NCI-H187 treated with DMSO at 0.1 percent for 48 hours (cell line): ENCODE measurements around the gene TENT4A.
"Not testable (repeated sequence)": the region's sequence is repeated elsewhere in the genome, so short reads cannot be mapped to it uniquely, and the experiment has no call there.

Experiments used
- DNase-seq: peaks from one replicate; lab custom pipeline; 2025; lab: John Stamatoyannopoulos, UW

Gene TENT4A

DNA sequence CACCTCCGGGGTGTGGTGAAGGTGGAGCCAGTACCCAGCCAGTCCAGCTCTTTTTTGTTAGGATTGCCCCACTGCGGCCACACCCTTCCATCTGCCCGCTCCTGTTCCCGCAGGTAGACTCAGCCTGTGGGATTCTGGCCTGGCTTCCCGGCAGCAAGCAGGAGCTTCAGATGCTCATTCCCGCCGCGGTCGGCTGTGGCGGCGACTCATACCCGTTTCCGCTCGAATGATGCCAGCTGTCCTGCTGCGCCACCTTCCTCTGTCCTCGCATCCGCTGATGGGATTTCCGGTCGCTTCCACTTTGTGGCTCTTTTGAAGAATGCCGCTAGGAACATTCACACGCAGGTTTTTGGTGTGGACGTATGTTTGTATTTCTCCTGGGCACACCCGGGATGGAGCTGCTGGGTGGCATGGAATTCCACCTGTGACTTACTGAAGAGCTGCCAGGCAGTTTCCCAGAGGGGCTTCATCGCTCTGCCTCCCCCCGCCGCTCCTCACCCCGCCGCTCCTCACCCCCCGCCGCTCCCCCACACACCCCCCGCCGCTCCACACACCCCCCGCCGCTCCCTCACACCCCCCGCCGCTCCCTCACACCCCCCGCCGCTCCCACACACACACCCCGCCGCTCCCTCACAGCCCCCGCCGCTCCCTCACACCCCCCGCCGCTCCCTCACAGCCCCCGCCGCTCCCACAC is 60.3 kb downstream of the TENT4A start:
- DNase-seq, result no peak

DNA sequence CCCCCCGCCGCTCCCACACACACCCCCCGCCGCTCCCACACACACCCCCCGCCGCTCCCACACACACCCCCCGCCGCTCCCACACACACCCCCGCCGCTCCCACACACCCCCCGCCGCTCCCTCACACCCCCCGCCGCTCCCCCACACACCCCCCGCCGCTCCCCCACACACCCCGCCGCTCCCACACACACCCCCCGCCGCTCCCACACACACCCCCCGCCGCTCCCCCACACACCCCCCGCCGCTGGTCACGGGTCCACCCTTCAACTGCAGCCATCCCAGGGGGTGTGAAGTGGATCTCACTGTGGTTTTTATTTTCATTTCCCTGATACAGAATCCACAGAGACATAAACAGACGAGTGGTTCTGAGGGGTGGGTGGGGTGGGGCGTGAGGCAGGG is 61.0 kb downstream of the TENT4A start:
- DNase-seq, result not testable (repeated sequence)

DNA sequence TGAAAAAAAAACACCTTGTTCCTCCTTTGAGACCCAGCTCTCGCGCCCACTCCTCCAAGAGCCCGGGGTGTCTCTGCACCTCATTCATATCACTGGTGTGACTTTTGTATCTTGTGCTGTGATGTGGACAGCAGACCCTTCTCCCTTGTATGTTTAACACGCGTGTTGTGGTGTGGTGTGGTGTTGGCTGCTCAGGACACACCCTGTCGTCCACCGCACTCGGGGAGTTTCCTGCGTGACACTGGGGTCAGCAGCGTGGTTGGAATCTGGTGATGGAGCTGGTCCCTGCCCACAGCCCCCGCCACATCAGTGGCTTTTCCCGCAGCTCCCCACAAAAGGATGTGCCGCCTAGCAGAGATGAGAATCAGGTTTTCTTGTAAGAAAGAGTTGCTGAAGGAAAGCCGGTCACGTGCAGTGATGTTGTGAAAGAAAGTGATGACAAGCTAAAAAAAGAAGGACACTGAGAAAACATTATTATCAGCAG is 61.5 kb downstream of the TENT4A start:
- no peak for DNase-seq

DNA sequence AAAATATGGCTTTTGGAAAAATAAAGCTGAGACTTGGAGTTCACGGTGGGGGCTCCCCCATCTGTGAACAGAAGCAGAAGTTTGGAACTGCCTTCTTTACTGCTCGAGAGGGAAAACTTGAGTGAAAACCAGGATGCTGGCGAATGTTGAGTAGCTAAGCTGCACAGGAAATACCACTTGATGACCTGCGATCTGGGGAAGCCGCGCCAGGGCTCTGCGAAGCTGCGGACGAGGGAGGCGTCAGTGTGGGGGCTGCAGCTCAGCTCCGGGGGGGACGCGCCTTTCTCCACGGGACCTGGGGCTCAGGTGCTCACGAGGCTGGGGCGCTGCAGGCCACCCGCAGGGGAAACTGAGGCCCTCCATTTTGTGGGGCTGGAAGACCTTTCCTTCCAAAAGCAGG is 62.3 kb downstream of the TENT4A start:
- DNase-seq, result no peak

DNA sequence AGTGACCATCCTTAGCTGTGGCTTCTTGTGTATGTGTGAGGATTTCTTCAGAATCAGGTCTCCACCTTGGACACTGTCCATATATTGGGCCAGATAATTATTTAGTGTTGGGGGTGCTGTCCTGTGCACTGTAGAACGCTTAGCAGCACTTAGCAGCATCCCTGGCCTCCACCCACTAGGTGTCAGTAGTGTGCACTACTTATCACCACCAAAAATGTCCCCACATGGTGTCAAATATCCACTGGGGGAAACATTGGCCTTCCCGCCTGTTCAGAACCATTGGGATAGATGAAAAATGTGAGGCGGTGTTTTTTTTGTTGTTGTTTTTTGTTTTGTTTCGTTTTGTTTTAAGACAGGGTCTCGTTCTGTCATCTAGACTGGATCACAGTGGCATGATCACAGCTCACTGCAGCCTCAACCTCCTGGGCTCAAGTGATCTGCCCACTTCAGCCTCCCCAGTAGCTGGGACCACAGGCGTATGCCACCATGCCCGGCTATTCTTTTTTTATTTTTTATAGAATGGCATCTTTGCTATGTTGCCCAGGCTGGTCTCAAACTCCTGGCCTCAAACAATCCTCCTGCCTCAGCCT is 67.7 kb downstream of the TENT4A start:
- DNase-seq, result no peak

DNA sequence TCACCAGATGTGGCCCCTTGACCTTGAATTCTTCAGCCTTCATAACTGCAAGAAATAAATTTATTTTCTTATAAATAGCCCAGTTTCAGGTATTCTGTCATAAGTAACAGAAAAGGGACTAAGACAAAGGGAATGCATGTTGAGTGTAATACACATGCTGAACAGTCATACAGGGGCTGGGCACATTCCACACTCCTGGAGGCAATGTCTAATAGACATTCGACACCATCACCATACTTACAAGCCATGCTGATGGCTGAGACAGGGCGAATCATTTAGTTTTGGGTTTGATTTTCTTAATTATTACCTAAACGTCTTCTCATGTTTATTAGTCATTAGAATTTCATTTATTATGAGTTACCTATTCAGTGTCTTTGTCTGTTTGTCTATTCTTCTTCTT is 68.5 kb downstream of the TENT4A start:
- no peak for DNase-seq

DNA sequence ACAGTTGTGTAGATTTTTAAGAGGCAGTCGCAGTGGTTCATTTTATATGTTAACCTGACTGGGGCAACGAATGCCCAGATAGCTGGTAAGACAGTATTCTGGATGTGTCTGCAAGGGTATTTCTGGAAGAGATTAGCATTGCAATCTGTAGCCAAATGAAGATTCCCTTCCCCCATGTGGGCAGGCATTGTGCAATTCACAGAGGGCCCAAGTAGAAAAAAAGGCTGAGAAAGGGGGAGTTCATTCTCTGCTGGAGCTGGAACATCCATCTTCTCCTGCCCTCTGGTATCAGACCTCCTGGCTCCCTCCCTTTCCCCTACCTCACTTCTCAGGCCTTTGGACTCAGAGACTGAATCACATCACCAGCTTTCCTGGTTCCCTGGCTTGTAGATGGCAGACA is 70.6 kb downstream of the TENT4A start:
- DNase-seq, result no peak

DNA sequence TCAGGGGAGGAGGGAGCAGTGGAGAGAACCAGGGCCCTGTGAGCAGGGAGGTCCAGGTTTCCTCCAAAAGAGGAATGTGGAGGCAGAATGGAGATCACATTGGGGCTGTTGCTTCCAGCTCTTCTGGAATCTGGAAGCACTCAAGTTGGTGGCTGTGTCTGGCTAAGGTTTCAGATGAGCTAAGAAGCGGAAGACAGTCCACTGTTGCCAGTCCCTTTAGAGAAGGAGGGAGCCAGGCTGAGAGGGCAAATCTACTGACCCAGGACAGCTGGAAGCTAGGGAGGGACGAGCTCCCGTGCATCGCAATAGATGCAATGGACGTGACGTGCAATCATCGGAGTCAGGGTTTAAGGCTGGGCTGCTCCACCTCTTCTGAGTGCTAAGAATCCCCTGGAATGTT is 71.2 kb downstream of the TENT4A start:
- DNase-seq, result no peak

DNA sequence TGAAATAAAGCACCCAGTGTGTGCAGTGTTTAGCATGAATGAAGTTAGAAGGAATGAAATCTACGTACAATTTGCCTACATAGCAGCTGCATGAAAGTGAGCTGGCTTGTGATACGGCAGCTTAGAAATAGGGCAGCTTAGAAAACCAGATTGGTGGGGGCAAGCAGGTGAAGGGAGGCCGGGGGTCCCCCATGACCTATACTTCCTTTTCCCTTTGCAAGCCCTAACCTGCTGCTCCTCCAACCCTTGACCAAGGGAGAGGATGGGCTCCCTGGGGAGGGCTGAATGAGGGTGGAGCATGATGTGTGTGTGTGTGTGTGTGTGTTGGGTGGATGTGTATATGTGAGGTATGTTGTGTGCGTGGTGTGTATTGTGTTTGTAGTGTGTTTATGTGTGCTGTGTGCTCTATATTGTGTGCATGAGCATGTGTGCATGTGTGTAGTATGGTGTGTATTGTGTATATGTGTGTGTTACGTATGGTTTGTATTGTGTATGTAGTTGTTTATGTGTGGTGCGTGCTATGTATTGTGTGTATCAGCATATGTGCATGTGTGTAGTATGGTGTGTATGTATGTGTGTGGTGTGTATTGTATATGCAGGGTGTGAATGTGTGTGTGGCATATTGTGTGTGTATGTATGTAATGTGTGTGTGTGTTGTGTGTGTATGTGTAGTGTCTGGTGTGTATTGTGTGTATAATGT is 72.1 kb downstream of the TENT4A start:
- DNase-seq, result no peak

DNA sequence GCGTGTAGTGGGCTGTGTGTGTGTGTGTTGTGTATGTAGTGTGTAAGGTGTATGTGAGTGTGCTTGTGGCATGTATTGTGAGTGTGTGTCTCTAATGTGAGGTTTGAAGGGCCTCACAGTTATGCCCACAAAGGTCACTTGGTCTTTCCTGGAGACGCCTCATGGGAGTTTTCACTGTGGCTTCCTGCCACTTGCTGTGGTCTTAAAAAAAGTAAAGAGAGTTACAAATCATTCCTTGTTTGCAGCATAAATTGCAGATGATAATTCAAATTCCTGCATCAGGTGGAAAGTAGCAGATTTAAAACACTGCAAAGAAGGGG is 72.6 kb downstream of the TENT4A start:
- no peak for DNase-seq

DNA sequence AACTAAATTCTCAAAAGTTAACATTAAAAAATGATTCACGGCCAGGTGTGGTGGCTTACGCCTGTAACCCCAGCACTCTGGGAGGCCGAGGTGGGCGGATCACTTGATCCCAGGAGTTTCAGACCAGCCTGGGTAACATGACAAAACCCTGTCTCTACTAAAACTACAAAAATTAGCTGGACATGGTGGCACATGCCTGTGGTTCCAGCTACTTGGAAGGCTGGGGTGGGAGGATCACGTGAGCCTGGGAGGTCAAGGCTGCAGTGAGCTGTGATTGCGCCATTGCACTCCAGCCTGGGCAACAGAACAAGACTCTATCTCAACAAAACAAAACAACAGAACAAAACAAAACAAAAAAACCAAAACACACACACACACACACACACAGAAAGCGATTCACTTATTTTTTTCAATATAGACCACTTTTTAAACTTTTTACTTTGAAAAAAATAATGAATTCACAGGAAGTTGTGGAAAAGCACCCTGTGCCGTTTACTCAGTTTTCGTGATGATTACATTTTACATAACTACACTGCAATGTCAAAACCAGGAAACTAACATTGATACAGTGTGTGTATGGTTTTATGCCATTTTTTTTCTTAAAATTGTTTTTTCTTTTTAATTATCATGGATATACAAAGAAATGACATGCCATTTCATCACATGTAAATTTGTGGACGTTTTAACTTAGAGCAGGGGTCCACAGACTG is 73.7 kb downstream of the TENT4A start:
- DNase-seq, result no peak

DNA sequence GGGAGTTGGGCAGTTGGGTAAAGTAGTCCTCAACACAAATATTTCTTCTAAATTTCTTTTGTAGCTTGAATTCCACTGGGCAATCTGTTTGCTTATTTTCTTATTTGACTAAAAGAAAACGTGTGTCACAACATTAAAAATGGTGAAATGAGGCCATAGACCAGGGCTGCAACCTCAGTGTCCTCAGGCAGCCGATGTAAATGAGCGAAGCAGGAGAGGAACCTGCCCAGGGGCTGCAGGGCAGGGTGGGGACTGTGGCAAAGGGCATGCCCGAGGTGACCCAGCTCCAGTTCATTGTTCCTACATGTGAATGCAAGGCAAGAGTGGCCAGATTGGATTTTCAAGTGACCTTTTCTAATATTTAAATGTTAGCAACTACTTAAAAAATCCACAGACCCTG is 74.7 kb downstream of the TENT4A start:
- no peak for DNase-seq

DNA sequence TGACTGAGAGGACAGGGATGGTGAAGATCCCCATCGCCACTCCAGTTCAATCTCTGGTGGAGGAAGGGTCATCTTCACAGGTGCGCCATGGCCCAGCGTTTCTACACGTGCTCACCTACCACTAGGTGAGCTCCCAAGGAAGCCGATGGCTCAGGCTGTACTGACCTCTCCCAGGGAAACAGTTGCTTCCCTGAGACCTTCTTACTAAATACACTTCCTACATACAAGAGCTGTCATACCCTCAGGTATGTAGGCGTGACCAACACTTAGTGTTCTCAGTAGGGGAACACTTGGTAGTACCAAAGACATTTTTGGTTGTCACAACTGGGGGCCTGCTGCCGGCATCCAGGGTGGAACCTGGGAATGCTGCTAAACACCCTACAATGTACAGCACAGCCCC is 75.2 kb downstream of the TENT4A start:
- no peak for DNase-seq

DNA sequence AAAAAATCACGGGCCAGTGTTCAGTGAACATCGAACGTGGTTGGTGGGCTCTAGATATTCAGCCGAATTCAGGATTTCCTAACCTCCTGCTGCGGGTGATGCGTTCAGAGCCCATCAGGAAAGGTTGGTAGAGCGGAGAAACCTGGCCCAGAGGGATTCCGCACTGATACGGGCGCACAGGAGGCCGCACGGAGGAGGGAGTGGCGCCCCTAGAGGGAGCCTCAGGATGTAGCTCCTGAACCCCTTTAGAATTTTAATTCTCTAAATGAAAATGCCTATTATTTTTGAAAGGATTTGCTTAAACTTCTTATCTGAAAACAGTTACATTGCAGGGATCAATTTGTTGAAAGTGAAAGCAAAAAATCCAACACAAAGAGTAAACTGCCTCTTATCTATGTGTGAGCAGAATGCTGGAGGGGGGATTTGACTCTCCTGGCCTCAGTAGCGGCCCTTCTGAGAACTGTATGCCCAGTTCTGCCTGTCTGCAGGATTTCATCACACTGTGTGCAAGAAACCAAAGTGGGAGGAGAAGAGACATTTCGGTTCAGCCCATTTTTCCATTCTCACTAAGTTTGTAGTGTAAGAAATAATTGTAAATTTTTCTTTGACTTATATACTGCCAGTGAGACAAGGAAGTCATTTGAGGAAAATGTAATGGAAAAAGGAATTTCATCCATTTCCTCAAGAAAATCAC is 75.9 kb downstream of the TENT4A start:
- no peak for DNase-seq

DNA sequence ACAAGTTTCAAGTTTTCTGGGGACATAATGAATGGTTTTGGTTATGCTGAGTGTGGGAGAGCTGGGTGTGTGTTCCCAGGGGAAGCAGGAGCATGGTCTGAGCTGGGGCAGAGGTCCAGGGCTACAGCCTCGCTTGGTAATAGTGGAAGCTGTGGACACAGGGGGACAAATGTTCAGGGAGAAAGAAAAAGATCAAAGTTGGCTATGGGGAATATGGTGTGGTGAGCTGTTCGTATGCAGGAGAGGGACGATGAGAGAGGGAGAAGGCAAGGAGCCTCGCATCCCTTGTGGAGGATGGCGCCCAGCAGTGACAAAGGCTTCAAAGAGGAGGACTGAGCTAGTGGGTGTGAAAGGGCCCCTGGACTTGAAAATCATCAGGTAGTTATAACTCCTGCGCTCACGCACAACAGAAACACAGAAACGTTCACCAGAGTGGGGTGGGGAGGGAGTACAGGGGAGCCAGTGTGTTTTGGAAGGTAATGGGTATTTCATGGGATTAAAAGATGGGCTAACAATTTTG is 77.2 kb downstream of the TENT4A start:
- no peak for DNase-seq

DNA sequence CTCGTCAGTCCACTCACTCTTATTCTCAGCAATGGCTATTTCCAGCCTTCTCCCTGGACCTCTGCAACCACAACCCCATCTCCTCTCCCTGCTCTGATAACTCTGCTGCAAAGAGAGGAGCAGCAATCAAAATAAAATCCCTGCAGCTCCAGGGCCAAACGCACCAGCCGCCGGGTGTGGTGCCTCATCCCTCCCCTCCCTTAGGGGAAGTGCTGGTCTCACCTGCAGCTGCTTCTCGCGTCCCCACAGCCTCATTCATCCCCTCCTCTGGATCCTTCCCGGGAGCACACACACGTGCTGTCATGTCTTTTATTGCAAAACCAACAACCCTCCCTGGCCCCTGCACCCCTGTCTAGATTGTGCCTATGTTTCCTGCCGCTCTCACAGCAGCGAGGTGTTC is 77.8 kb downstream of the TENT4A start:
- no peak for DNase-seq

DNA sequence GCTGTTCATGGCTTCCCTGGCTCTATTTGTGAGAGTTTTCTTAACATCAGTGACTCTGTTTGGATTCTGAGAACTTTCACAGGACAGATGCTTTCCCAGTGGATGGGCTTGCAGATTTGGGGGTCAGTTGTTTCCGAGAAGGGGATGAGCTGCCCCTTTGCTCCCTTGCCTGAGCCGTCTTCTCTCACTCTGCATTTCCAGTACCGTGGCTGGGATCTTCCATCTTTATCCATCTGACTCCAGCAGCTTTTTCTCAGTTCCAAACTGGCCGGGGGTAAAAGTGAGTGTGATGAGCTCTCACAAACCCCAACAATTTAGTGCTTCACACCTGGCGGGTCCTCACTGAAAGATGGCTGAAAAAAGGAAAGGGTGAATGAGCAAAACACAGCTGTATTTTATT is 79.1 kb downstream of the TENT4A start:
- no peak for DNase-seq

DNA sequence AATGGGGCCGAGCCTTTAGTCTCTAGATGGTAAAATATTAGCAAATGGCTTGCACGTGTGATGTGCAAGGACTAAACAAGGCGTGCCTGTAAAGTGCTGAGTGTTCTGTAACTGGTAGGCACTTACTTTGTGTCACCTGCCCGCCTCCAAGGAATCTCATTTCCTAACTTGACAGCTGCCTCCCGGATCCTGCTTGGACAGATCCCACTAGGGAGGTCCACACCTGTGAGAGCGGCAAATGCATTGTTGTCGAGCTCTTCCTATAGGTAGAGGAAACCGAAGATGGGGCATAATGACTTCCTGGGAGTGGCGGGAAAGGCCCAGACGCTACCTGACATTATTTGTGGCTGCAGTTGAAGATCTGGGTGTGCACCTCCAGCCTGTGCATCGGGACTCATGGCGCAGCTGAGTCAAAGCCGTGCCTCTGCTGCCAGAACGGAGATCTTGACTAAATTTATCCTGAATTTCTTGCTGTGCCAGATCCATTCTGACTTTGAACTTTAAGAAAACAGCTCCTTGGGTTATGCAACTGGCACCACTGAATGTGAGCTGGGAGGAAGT is 79.8 kb downstream of the TENT4A start:
- peak; percentile 56 for DNase-seq

DNA sequence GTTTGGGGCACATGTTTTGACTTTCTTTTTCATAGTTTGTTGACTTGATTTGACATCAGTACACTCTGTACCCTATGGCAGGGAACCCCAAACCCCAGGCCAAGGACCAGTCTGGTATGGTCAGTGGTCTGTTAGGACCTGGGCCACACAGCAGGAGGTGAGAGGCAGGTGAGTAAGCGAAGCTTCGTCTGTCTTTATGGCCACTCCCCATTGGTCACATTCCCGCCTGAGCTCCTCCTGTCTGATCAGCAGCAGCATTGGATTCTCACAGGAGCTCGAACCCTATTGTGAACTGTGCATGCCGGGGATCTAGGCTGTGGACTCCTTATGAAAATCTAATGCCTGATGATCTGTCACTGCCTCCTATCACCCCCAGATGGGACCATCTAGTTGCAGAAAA is 88.0 kb downstream of the TENT4A start:
- no peak for DNase-seq

DNA sequence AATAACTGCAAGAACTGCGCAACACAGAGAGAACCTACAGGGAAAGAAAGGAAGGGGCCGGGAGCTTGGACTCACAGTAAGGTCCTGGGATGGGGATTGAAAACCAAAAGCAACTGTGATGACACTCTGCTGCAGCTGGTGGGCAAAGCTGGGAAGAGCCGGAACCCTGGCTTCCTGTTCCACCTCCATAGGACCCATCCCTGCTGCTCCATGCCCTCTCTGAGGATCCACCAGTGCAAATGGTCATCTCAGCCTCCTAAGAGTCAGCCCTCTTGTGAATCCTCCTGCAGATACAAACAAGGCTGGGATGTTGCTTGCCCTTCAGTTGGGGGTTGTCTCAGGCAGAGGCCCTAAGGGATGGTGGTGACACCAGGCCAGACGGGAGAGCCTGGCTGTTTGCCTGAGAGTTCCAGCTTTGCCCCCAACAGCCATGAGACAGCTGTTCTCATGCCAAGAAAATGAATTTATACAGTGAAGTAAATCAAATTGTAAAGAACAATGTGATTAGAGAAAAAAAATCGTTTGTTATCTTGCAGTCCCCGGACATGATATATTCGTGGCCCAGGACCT is 90.8 kb downstream of the TENT4A start:
- DNase-seq, result no peak

DNA sequence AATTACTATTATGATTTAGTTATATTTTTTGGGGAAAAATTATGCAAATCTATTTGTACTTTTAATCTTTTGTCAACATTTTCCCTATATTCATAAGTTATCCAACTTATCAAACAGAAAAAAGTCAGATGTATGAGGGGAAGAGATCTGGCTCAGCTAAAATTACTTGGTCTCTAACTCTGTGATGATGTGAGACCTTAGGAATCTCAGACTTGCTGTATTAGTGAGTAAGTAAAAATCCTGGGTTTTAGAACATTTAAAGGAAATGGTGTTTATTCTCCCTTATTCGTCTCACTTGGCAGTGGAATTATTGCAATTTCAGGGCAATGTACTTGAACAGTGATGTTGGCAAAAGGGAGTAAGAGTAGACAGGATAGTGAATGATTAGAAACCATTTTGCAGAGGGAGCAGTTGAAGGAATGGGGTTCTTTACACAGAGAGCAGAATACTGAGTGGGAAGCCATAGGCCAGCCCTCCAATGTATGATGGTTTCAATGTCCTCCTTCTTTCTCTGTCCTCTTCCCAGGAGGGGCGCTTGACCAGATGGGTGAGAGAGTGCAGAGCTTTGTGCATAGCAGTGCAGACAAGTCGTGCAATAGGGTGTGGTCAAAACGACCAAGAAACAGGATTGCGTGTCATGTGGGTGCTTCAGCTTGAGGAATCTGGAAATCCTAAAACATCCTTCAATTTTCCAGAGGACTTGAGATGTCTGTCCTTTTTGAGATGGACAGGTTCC is 91.7 kb downstream of the TENT4A start:
- DNase-seq, result no peak
